Measurements from ENCODE around the gene UBA1. TPM values are rescaled to one million over a fixed set of nuclear protein-coding genes. Genes with fewer than 3 reads are reported as not detected.

Gene UBA1
- total RNA-seq, 1 experiment from 2014 or later: 275 TPM

- ATAC-seq: no peak
- Histone ChIP-seq H3K36me3 (ENCODE audit: control insufficient read depth in 1 of 2, insufficient read depth in 2 of 2, low read length in 2 of 2) (no peaks in the 10 kb centered on the region; a peak in 1 of 4 replicates), H3K4me2 (ENCODE audit: low read length) (no peak overlapping the region), H2AFZ (ENCODE audit: low read depth, low read length, poor library complexity, severe bottlenecking) (no peak overlapping the region), H3K9me3 (ENCODE audit: control insufficient read depth in 1 of 2, insufficient read depth in 1 of 2, low read depth in 1 of 2, low read length in 2 of 2) (no peaks in the 10 kb centered on the region), H3K9ac (ENCODE audit: low read length) (no peak overlapping the region), H3K4me1 (ENCODE audit: control insufficient read depth in 1 of 2, insufficient read depth in 2 of 2, low read length in 2 of 2) (no peaks in the 10 kb centered on the region), H3K79me2 (ENCODE audit: insufficient read depth, low read length) (no peaks in the 10 kb centered on the region), H3K27ac (ENCODE audit: low read depth, low read length) (no peak overlapping the region), H3K9me2 (ENCODE audit: insufficient read depth) (no peaks in the 10 kb centered on the region), H3K4me3 (replicated peaks in 1 of 2; ENCODE audit: low read depth in 1 of 2, low read length in 2 of 2) (no peak overlapping the region), H4K20me1 (ENCODE audit: insufficient read depth) (no peaks in the 10 kb centered on the region), H3K27me3 (ENCODE audit: insufficient read depth, low read length) (no peaks in the 10 kb centered on the region)
- DNase-seq (ENCODE audit: low read depth, low spot score): no peak
- ChIA-PET POLR2A (interaction anchor here (0.6 kb wide), 1 partner anchor 27 kb away, joined by 4 read pairs; no protein-coding TSS in a partner anchor), CTCF (no interaction called here), RAD21 (ENCODE audit: low non-redundant PET in 1 of 2, low total read pairs in 2 of 2, uncharacterized antibody in 2 of 2, unreplicated experiment in 2 of 2) (no interaction called here)
- TF ChIP-seq EZH2phosphoT487 (IDR thresholded peaks at IDR 0.05; ENCODE audit: borderline replicate concordance) (no peak), ZFX (IDR thresholded peaks at IDR 0.05) (no peak), CTCF (IDR thresholded peaks at IDR 0.05 in 2 of 3, conservative IDR thresholded peaks at IDR 0.05 in 1 of 3; ENCODE audit: borderline replicate concordance in 1 of 3, insufficient read depth in 1 of 3, low read depth in 2 of 3, low read length in 2 of 3) (no peak), SP1 (IDR thresholded peaks at IDR 0.05; ENCODE audit: low read depth) (no peak), ELF1 (IDR thresholded peaks at IDR 0.05; ENCODE audit: borderline replicate concordance, low read depth) (no peak), TCF7L2 (IDR thresholded peaks at IDR 0.05; ENCODE audit: borderline replicate concordance, extremely low read depth, insufficient read depth, insufficient read length) (no peak), REST (IDR thresholded peaks at IDR 0.05; ENCODE audit: low read depth) (no peak), CBX3 (IDR thresholded peaks at IDR 0.05; ENCODE audit: low read depth) (no peak), SIN3A (IDR thresholded peaks at IDR 0.05; ENCODE audit: low read depth) (no peak), ZNF274 (IDR thresholded peaks at IDR 0.05; ENCODE audit: low read depth, low read length) (no peak), SRF (IDR thresholded peaks at IDR 0.05; ENCODE audit: low read depth) (no peak), EZH2 (IDR thresholded peaks at IDR 0.05) (no peak), CEBPB (IDR thresholded peaks at IDR 0.05; ENCODE audit: low read depth) (no peak), POLR2A (IDR thresholded peaks at IDR 0.05; ENCODE audit: borderline replicate concordance, extremely low read depth, insufficient read depth, insufficient read length) (no peak), YY1 (IDR thresholded peaks at IDR 0.05; ENCODE audit: extremely low read depth, insufficient replicate concordance, low read depth, low read length) (no peak), POLR2AphosphoS5 (IDR thresholded peaks at IDR 0.05; ENCODE audit: low read depth, low read length) (no peak), RAD21 (IDR thresholded peaks at IDR 0.05; ENCODE audit: low read depth) (no peak), FOSL1 (IDR thresholded peaks at IDR 0.05; ENCODE audit: low read depth) (no peak)
- TF ChIP-seq, protein P1, sequence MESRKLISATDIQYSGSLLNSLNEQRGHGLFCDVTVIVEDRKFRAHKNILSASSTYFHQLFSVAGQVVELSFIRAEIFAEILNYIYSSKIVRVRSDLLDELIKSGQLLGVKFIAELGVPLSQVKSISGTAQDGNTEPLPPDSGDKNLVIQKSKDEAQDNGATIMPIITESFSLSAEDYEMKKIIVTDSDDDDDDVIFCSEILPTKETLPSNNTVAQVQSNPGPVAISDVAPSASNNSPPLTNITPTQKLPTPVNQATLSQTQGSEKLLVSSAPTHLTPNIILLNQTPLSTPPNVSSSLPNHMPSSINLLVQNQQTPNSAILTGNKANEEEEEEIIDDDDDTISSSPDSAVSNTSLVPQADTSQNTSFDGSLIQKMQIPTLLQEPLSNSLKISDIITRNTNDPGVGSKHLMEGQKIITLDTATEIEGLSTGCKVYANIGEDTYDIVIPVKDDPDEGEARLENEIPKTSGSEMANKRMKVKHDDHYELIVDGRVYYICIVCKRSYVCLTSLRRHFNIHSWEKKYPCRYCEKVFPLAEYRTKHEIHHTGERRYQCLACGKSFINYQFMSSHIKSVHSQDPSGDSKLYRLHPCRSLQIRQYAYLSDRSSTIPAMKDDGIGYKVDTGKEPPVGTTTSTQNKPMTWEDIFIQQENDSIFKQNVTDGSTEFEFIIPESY (IDR thresholded peaks at IDR 0.05; ENCODE audit: extremely low read depth, insufficient replicate concordance, low read length): no peak
- TF ChIP-seq, protein P2, sequence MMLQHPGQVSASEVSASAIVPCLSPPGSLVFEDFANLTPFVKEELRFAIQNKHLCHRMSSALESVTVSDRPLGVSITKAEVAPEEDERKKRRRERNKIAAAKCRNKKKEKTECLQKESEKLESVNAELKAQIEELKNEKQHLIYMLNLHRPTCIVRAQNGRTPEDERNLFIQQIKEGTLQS (IDR thresholded peaks at IDR 0.05): no peak
- BruUV-seq (replicated peaks): no TSS peak
- intact Hi-C loops (cut with micrococcal nuclease): no loop called here
Measured at GRCh38 chrX:47245156-47245555, 51.5 kb downstream of the UBA1 start.
